CD4-positive, alpha-beta T cell treated with Interleukin-21 for 1 hour (primary cell): Measurements from ENCODE around the gene TIRAP.
A peak's percentile ranks its signal among the peaks of the same experiment; 100 is the strongest.

Experiments used
- DNase-seq: peaks from one replicate; pipeline ENCODE4 v3.0.0-alpha.2; 2020

Gene TIRAP

DNA sequence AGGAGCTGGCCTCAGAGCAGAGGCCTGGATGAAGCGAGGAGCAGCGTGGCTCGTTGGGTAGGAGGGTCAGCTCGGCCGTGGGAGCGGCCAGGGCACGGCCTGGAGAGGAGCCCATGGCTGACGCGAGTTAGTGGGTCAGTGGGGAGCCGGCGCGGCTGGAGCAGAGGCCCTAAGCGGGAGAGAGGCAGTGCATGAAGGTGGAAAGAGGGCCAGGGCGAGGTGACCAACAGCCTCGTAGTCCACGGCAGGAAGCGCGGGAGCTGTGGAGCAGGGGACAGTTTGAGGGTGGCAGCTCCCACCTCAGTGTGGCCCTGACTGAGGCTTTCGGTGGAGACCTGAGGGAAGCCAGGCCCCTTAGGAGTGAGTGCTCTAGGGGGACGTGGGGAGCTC, 45.1 kb downstream of the TIRAP start:
- no peak for DNase-seq

DNA sequence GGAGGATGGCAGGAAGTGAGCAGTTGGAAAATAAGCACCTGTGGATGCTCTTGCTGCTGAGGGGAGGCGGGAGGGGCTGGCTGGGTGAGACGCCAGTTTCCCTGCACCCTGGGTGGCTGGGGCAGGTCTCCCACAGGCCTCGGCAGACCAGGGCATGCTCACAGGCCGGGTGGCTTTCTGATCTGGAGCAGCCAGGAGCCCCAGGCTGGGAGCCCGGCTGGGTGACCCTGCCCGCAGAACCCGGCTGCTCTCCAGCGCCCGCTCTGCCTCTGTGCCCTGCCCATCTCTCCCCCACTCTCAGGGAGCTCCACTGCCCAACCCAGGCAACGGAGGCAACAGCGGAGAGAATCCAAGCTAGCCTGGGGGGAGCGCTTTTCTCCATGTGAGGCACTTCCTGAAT, 45.6 kb downstream of the TIRAP start:
- no peak for DNase-seq

DNA sequence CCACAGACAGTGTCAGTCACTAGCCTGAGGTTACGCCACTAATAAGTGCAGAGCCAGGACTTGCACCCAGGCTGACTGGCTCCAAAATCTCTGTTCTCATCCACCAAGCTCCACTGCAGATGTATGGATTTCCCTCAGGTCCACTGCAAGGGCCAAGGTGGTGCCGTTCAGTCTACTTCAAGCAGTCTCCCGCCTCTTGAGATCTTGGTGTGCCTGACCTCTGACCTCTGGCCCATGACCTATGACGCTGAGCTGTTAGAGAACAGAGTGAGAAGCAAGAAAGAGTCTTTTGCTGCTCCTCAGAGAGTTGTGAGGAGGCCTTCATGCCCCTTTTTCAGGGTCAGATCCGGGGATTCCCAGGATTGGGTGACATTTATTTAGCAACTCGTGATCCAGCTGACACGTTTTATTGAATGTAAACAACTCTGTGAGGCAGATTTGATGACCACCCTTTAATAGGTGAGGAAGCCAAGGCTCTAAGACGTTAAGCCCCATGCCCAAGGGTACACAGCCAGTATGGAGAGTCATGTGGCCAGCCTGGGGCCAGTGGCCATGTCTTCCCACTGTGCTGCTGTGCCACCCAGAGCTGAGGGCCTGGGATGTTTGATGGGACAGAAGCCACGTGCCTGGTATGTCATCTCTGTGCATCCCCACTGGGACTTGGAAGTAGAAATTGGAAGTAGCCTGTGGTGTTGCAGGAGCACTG, 46.2 kb downstream of the TIRAP start:
- DNase-seq: no peak

DNA sequence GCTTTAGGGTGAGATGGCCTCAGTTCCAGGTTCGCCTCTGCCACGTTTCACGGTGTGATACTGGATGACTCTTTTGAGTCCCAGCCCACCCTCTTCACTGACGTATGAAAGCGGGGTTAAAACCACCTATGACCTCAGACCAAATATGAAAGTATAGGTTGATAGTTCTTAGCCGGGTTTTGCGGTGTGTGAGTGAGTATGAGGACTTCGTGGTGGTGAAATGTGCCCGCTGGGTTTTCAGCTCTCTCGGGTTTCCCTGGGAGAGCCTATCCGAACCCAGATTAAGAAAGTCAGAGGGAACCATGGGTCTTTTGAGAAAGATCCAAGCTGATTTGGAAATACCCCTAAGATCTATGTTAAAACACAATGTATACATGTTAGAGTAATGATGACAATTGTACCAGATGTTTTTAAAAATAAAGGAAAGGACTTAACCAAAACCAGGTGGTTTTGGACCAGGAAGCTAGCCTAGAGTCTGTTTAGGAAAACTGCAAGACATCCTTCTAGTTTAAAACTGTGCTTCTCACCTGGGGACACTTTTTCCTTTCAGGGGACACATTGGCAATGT, 46.8 kb downstream of the TIRAP start:
- peak; percentile 36 for DNase-seq

DNA sequence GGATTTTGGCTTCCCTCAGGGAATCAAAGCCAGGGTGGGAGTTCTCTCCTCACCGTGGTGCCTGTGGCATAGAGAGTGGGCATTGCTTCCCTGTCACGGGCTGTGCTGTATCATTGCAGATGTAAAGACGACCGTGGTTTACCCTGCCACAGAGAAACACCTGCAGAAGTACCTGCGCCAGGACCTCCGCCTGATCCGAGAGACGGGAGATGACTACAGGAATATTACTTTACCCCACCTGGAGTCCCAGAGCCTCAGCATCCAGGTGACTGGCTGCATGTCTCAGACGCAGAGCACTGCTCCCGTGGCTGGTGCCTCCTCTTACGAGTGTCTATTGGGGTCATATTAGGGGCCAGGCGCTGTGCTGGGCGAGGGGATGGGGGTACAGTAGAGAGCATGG, 48.4 kb downstream of the TIRAP start:
- no peak for DNase-seq

DNA sequence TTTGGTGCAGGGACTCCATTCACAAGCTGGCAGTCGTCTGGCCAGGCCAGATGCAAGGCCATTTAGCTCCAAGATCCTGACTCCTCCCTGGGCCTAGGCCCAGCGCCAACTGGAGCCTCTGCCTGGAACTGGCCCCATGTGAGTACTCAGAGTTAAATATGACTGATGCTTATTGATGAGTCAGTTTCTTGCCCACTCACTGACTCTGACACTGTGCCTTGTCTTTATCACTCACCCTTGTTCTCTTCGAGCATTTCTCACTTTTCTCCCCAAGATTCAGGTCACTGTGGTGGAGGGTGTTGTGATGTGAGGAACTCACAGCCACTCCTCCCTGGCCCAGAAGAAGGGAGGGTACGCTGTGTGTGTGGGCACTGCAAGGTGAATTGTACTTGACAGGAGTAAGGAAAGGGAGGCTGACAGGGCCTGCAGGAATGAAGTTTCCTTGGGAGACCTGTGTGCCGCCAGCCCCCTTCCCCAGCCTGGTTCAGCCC, 49.4 kb downstream of the TIRAP start:
- peak; percentile 40 for DNase-seq

DNA sequence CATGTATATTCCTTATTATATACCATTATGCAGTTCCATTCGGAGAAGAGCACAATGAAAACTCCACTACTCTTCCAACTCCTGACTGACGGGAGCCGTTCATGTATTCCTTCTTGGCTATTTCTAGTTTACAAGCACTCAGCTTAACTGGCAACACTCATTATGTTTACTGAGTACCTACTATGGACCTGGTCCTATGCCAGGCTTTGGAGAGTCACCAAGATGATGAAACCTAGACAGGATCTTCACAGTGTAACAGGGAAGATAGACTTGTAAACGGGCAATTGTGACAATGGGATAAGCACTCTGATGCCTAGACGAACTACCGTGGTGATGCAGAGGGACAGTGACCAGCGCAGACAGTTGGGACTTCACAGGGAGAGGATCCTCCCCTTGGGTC, 50.2 kb downstream of the TIRAP start:
- no peak for DNase-seq

DNA sequence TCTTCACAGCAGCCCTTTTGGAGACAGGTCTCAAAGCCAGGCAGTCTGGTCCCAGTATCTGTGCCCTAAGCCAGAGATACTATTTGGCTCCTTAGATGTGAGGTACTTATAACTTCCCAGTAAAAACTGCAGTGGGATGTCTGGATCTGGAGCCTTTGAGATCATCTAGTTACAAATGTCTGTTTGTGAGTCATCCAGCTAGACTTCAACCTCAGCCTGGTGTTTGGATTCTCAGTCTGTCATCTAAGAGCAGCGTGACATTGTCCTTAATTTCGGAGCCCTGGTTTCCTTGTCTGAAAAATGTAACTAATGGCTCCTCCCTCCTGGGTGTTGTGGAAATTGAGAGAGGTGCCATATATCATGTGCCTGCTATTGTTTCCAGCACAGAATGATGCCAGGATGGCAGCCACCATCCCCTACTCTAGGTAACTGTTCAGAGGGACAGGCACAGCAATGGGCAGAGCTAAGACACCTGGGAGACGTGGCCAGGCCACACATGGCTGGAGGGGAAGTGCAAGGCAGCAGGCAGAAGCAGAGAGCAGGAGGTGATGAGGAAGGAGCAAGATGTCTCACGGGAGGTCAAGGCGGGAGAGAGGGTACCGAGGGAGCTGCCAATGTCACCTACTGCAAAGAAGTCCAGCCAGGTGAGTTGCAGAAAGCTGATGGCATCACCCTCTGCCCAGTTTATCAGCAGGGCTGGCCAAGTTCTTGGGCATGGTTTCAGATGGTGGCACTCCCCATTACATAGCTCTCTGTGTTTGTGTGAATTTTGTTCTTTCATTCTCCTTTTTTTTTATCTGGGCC, 52.0 kb downstream of the TIRAP start:
- DNase-seq: no peak

DNA sequence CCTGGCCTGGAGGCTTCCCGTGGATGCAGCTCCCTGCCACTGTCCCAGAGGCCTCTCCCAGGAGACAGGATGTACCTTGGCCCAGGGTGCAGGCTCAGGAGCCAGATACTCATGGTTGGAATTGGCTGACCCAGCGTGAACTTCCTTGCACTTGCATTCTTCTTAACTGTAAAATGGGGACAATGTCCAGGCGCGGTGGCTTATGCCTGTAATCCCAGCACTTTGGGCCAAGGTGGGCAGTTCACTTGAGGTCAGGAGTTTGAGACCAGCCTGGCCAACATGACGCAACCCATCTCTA, 52.5 kb downstream of the TIRAP start:
- DNase-seq: no peak

DNA sequence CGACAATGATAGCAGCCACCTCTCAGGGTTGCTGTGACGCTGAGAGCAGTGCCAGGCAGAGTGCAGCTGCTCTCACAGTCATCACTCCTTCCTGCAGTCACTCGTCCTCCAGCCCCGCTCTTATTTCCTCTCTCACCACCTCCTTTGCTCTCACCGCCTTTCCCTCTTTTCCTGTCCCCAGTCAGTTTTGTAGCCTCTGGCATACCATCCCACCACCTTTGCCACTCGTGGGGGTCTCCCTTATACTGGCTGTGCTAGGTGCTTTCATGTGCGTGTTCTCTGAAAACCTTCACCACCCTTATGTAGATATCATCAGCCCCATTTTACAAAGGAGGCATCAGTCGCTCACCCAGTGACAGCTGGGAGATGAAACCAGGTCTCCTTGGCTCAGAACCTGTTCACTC, 53.2 kb downstream of the TIRAP start:
- no peak for DNase-seq

DNA sequence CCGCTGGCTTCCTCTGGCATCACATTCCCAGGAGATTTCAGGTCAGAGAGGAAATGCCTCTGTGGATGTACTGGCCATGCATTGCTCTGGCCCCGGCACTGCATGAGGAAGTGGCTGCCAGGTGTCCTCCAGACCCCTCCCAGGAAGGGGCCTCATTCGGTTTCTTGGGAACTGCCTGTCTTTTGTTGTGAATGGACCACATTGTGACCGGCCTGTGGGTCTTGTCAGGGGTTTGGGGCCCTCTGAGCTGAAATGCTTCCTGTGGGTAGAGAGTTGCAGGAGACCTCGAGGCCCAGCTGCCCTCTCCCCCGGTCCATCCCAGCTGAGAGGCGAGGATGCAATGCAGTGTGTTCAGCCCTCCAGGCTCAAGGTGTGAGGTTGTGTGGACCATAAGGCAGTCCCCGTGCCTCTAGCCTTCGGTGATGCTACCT, 53.8 kb downstream of the TIRAP start:
- DNase-seq: no peak

DNA sequence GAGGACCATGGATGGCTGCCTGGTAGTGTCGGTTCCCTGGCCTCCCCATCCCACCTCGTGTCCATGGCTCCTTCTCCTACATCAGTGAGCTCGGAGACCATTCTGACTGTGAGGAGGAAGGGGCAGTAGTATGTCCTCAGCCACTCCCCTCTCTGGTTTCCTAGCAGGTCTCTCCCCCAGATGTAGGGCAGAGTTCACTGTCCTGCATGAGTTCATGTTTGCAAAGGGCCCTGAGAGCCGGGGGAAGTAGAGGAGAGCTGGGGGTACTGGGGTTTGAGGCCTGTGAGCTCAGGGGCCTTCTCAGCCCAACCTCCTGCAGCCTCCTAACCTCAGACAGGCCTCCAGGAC, 54.2 kb downstream of the TIRAP start:
- DNase-seq: no peak

DNA sequence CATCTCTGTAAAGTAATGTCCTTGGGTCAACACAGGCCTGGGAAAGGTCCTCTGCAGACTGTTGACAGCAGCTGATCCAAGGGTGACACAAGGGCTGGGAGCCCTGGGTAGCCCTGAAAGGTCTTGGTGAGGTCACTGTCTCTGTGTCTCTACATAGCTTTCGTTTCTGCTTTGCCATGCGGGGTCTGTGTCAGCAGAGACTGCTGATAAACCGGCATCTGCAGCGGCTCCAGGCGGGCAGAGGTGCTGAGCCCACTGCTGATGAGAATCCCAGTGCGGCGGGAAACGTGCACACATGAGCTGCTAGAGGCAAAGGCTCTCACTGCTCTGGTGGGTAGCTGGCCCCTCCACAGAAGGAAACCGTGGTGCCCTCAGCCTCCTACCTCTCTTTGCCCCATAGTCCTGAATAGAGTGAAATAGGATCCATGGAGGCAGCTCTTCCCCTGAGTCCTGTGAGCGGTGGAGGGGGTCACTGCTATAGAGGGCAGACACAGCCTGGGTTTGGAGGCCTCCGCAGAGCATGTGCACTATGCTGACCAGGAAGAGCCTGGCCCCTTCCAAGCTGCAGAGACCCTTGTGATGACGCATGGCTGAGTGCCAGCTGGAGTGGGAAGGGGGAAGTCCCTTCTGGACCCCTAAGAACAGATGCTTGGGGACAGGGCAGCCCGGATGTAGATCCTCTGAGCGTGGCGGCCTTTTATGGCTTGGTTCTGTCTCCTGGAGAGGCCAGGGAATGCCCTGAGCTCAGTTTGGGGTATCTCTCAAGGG, 54.8 kb downstream of the TIRAP start:
- DNase-seq: no peak

DNA sequence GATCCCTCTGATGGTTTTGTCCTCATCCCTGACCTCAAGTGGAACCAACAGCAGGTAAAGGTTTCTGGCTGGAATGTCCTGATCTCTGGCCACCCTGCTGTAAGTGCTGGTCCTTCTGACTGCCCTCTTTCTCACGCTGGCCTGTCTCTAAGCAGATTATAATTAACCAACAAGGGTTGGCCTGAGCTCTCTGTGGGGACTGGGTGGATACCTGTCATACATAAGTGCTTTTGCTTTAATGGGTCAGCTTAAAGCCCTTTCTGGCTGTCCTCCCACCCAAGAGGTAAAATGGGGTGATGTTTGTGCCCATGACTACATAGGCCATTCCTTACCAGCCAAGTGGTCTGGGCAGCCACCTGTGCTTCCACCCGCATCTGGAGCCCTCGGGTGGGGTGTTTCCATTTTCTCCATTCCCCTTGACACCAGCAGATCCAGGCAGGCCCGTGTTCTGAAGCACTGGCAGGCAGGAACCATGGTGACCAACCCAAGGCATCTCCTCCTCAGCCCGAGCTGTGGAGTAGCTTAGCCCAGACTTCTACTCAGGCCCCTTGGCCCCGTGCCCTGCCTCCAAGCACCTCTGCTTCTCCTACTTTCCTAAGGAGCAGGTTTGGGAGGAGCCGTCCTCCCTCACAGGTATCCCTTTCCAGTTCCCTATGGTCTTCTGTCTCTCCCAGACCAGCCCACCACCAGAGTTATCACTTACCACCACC, 55.6 kb downstream of the TIRAP start:
- no peak for DNase-seq

DNA sequence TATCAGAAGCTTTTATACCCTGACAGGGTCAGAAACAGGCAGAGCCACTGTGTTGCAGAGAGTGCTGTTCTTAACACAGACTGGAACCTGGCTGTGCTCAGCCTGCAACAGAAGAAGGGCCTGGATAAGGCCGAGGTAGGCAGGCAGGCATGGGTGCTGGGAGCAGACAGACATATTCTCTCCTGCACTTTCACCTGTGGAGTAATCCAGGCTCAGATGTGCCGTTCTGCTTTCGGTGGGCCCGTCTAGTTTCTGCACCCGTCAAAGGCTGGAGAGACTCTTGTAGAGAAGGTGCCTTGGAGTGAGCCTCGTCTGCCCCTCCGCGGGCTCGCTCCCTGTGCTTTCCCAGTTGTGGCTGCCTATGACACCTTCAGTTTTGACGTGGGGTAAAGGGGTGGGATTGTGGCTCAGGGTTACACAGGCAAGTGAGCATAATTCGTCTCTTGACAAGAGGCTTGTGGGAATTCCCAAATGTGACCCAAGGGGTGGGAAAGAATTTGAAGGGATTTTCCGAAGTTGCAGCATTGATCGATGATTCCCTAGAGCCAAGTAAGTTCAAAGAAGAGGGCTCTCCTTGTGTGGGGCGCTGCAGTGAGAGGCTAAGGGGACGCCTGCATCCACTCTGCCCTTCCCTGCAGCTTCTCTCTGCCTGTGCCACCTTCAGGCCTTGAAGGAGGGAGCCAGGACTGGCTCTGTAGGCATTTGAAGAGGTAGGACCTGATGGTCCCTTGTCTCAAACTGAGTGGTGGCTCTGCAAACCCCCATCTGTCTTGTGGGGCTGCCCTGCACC, 56.4 kb downstream of the TIRAP start:
- DNase-seq: no peak

DNA sequence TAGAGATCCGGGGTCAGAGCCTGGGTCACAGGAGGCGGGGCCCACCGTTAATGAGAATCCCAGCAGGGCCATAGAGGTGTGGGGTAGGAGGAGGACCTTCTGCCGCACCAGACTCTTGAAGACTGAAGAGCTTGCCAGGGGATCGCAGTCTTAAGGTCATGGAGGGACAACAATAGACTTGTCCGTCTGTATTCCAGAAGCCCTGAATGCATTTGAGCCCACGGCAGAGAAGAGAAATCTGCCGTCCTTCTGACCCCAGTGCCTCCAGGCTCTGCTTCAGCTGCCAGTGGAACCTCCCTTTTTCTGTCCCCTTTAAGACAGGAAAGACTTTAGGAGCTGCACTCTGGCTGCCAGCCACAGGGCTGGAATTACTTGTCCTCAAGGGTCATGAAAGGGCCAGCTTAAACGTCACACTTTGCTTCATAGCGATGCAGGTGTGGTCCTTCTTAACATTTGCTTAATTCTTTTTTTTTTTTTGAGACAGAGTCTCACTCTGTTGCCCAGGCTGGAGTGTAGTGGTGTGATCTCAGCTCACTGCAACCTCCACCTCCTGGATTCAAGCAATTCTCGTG, 57.1 kb downstream of the TIRAP start:
- DNase-seq: no peak

DNA sequence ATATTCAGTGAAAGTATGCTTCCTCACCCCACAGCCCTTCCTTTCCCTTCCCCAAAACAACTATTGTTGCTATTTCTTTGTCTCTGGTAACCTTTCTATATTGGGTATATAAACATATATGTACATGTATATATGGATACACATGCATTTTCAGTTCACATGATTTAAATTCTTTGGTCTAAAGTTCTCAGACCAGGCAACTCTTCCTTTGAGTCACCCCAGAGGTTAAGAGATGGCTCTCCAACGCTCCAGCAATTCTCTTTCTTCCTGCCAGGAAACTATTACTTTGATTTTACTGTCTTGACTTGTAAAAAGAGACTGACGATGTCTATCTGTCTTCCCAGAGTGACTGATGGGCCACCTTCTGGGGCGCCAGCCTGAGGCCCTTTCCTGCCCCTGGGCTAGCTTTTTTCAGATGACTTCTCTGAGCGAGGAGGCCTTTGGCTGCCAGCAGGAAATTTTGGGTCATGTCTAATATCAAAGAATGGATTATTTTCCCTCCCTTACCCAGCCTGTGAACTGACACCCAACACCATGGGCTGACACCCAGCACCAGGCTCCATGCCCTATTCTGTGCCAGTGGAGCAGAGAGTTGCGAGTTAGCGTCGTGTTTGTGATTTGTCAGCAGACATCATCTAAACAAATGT, 58.2 kb downstream of the TIRAP start:
- DNase-seq: no peak

DNA sequence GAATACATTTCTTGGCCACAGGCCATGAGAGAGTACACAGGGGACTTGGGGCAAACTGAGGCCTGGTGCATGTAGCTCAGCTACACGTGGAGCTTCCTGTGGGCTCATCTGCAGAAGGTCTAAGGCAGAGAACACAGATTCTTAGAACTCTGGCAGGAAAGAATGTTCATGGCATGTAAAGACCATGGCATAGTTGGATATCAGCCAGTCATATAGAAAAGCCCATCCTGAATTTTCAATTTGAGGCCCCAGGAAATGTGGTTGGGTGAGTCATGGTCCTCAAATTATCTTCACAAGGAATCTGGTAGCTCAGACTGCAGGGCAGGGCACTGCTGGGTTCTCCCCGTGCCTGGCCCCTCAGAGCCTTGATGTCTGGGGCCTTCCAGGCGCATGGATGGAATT, 58.9 kb downstream of the TIRAP start:
- DNase-seq: no peak

DNA sequence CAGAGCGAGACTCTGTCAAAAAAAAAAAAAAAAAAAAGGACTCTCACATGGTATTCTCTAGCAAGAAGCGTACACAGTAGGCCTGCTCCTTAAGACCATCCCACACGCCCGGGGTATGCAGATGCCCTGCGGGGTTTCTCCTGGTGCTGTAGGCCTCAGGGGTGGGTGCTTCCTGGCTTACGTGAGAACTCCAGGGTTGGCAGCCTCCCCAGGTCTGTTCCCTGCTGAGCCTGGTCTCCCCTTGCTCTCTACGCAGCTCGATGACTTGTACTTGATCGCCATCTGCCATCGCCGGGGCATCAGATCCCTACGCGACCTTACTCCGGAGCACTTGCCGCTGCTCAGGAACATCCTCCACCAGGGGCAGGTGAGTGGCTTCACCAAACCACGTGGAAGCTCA, 60.2 kb downstream of the TIRAP start:
- DNase-seq: no peak
